Duodenal mucosa (tissue), 2 donors: Measurements from ENCODE around the gene CDK15.

Experiments
- H3K27ac ChIP-seq: one replicate; pipeline ENCODE4 v1.7.0; 2013; ENCODE audit warnings: low read depth, low read length
- H3K27me3 ChIP-seq, 2 donors: one replicate each; pipeline ENCODE4 v1.7.0; 2013; ENCODE audit warnings: low read length in 2 of 2, control low read depth in 1 of 2; ENCODE audit not compliant: insufficient read depth in 2 of 2, control insufficient read depth in 1 of 2
- H3K36me3 ChIP-seq, 2 donors: one replicate each; pipeline ENCODE4 v1.7.0; 2013; ENCODE audit warnings: low read length in 2 of 2, control low read depth in 1 of 2; ENCODE audit not compliant: insufficient read depth in 2 of 2, control insufficient read depth in 1 of 2
- H3K4me1 ChIP-seq, 2 donors: one replicate each; pipeline ENCODE4 v1.7.0; 2013; ENCODE audit warnings: low read length in 2 of 2, control low read depth in 1 of 2; ENCODE audit not compliant: insufficient read depth in 2 of 2, control insufficient read depth in 1 of 2
- H3K4me3 ChIP-seq, 2 donors: one replicate each; pipeline ENCODE4 v1.7.0; 2013; ENCODE audit warnings: low read length in 2 of 2, low read depth in 1 of 2
- H3K9ac ChIP-seq, 2 donors: one replicate each; pipeline ENCODE4 v1.7.0; 2013; ENCODE audit warnings: low read length in 2 of 2, low read depth in 1 of 2
- H3K9me3 ChIP-seq, 2 donors: one replicate each; pipeline ENCODE4 v1.7.0; 2013; ENCODE audit warnings: low read length in 2 of 2, control low read depth in 1 of 2; ENCODE audit not compliant: control insufficient read depth in 1 of 2

The CDK15 gene

GRCh38 chr2:201827621-201828020 is 21.3 kb downstream of the CDK15 start:
- Histone ChIP-seq H3K27ac (no peak overlapping the region), H3K9ac (no peak overlapping the region), H3K4me1 (no peaks in the 10 kb centered on the region), H3K4me3 (no peak overlapping the region), H3K36me3 (no peaks in the 10 kb centered on the region), H3K9me3 (no peaks in the 10 kb centered on the region), H3K27me3 (no peaks in the 10 kb centered on the region)

DNA sequence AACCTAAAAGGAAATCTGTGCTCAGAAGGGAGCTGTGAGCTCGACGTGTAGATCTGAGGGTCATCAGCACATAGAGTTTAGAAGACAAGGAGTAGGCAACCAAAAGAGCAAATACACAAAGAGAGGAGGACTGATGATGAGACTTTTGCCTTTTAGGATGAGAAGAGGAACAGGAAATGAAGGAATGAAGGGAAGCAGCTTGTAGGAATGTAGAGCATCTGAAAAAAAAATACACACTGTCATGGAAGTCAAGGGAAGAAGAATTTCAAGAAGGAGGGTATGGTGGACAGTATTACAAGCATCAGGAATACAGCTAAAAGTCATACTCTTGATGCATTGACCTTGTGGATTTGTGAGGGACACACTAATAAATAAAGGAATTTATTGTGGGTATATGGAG is 21.9 kb downstream of the CDK15 start:
- no peaks in the 10 kb centered on the region for H3K4me1 ChIP-seq
- no peak overlapping the region for H3K27ac ChIP-seq
- no peak overlapping the region for H3K9ac ChIP-seq
- H3K9me3 ChIP-seq, result no peaks in the 10 kb centered on the region
- no peak overlapping the region for H3K4me3 ChIP-seq
- H3K27me3 ChIP-seq, result no peaks in the 10 kb centered on the region
- H3K36me3 ChIP-seq, result no peaks in the 10 kb centered on the region

GRCh38 chr2:201830666-201831065 is 24.3 kb downstream of the CDK15 start:
- Histone ChIP-seq H3K36me3 (no peaks in the 10 kb centered on the region), H3K9ac (no peak overlapping the region), H3K27me3 (no peaks in the 10 kb centered on the region), H3K9me3 (no peaks in the 10 kb centered on the region), H3K27ac (no peak overlapping the region), H3K4me1 (no peaks in the 10 kb centered on the region), H3K4me3 (no peak overlapping the region)

- H3K27ac ChIP-seq, result no peak overlapping the region
- H3K9me3 ChIP-seq, result no peaks in the 10 kb centered on the region
- no peaks in the 10 kb centered on the region for H3K4me1 ChIP-seq
- H3K36me3 ChIP-seq, result no peaks in the 10 kb centered on the region
- H3K4me3 ChIP-seq, result no peak overlapping the region
- H3K27me3 ChIP-seq, result no peaks in the 10 kb centered on the region
- no peak overlapping the region for H3K9ac ChIP-seq
Measured at GRCh38 chr2:201831469-201831868, 25.1 kb downstream of the CDK15 start.

- Histone ChIP-seq H3K9me3 (no peaks in the 10 kb centered on the region), H3K27ac (no peak overlapping the region), H3K27me3 (no peaks in the 10 kb centered on the region), H3K4me3 (no peak overlapping the region), H3K36me3 (no peaks in the 10 kb centered on the region), H3K4me1 (no peaks in the 10 kb centered on the region), H3K9ac (no peak overlapping the region)
Measured at GRCh38 chr2:201833781-201834180, 27.4 kb downstream of the CDK15 start.

- Histone ChIP-seq H3K9ac (no peak overlapping the region), H3K27me3 (no peaks in the 10 kb centered on the region), H3K36me3 (no peaks in the 10 kb centered on the region), H3K4me3 (no peak overlapping the region), H3K4me1 (no peaks in the 10 kb centered on the region), H3K27ac (no peak overlapping the region), H3K9me3 (no peaks in the 10 kb centered on the region)
Measured at GRCh38 chr2:201835066-201835465, 28.7 kb downstream of the CDK15 start.

GRCh38 chr2:201837391-201837790 is 31.1 kb downstream of the CDK15 start:
- H3K4me1 ChIP-seq, result no peaks in the 10 kb centered on the region
- no peaks in the 10 kb centered on the region for H3K36me3 ChIP-seq
- H3K9ac ChIP-seq, result no peak overlapping the region
- no peak overlapping the region for H3K27ac ChIP-seq
- no peaks in the 10 kb centered on the region for H3K9me3 ChIP-seq
- no peaks in the 10 kb centered on the region for H3K27me3 ChIP-seq
- H3K4me3 ChIP-seq, result no peak overlapping the region

- H3K36me3 ChIP-seq, result no peaks in the 10 kb centered on the region
- no peaks in the 10 kb centered on the region for H3K9me3 ChIP-seq
- H3K4me1 ChIP-seq, result no peaks in the 10 kb centered on the region
- no peak overlapping the region for H3K27ac ChIP-seq
- no peak overlapping the region for H3K9ac ChIP-seq
- H3K27me3 ChIP-seq, result no peaks in the 10 kb centered on the region
- no peak overlapping the region for H3K4me3 ChIP-seq
Measured at GRCh38 chr2:201837824-201838431, 31.6 kb downstream of the CDK15 start.

GRCh38 chr2:201839727-201840126 is 33.4 kb downstream of the CDK15 start:
- H3K27me3 ChIP-seq, result no peaks in the 10 kb centered on the region
- H3K9me3 ChIP-seq, result no peaks in the 10 kb centered on the region
- no peaks in the 10 kb centered on the region for H3K4me1 ChIP-seq
- no peak overlapping the region for H3K27ac ChIP-seq
- no peaks in the 10 kb centered on the region for H3K36me3 ChIP-seq
- H3K9ac ChIP-seq, result no peak overlapping the region
- no peak overlapping the region for H3K4me3 ChIP-seq

DNA sequence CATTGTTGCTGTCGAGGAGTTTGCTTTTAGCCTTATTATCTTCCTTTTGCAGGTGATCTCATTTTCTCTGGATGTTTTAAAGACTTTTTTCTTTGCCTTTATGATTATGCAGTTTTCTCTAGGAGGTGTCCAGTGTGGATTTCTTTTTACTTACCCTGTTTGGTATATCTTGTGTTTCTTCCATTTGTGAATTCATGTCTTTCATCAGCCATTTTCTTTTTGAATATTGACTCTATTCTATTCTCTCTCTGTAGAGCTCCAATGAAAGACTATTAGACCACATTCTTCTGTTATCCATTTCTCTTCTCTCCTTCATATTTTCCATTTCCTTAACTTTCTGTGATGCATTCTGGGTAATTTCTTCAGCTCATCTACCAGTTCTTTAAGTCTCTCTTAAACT is 34.4 kb downstream of the CDK15 start:
- no peak overlapping the region for H3K4me3 ChIP-seq
- H3K9me3 ChIP-seq, result no peaks in the 10 kb centered on the region
- H3K4me1 ChIP-seq, result no peaks in the 10 kb centered on the region
- no peak overlapping the region for H3K9ac ChIP-seq
- no peak overlapping the region for H3K27ac ChIP-seq
- no peaks in the 10 kb centered on the region for H3K27me3 ChIP-seq
- no peaks in the 10 kb centered on the region for H3K36me3 ChIP-seq
